ENCODE measurements around the gene HIGD1A.

The HIGD1A gene

GRCh38 chr3:42746455-42747450, 57.5 kb downstream of the HIGD1A start:
- Histone ChIP-seq H3K18ac (ENCODE audit: low read length) (no peak overlapping the region), H3K4me3 (ENCODE audit: low read length) (no peak overlapping the region), H3K9ac (ENCODE audit: low read length) (no peak overlapping the region), H3K79me2 (ENCODE audit: control insufficient read depth, insufficient read depth, low read length) (no peaks in the 10 kb centered on the region), H3K4me1 (ENCODE audit: control insufficient read depth, low read depth, low read length) (no peaks in the 10 kb centered on the region), H3K23ac (ENCODE audit: low read length) (no peak overlapping the region), H3K27ac (ENCODE audit: low read depth, low read length) (no peak overlapping the region), H3K27me3 (ENCODE audit: insufficient read depth, low read length, poor library complexity) (no peaks in the 10 kb centered on the region), H3K79me1 (ENCODE audit: low read length) (no peaks in the 10 kb centered on the region), H4K5ac (ENCODE audit: low read length) (no peak overlapping the region), H2BK120ac (ENCODE audit: low read depth, low read length) (no peak overlapping the region), H3K4ac (ENCODE audit: low read depth, low read length) (no peak overlapping the region), H3K36me3 (ENCODE audit: control insufficient read depth, insufficient read depth, low read length) (no peaks in the 10 kb centered on the region), H4K8ac (ENCODE audit: low read depth, low read length) (no peak overlapping the region), H2BK15ac (replicated peaks; ENCODE audit: low read depth) (no peak overlapping the region), H2BK5ac (ENCODE audit: low read length) (no peak overlapping the region), H3K4me2 (ENCODE audit: low read length) (no peak overlapping the region), H2AK5ac (ENCODE audit: low read length) (no peak overlapping the region), H3K56ac (ENCODE audit: low read length) (no peak overlapping the region)
- DNase-seq: no peak
- WGBS (ENCODE audit: extremely low coverage, insufficient coverage, low lambda C conversion rate): no CpG with 5 or more reads among the region's 11 CpGs

- DNase-seq: peak; percentile 52
- Histone ChIP-seq H3K4me3 (ENCODE audit: low read length) (no peak overlapping the region), H3K4me2 (ENCODE audit: low read length) (no peak overlapping the region), H3K4me1 (ENCODE audit: control insufficient read depth, low read depth, low read length) (no peaks in the 10 kb centered on the region), H2AK5ac (ENCODE audit: low read length) (no peak overlapping the region), H3K79me1 (ENCODE audit: low read length) (no peaks in the 10 kb centered on the region), H3K27ac (ENCODE audit: low read depth, low read length) (no peak overlapping the region), H4K8ac (ENCODE audit: low read depth, low read length) (no peak overlapping the region), H3K79me2 (ENCODE audit: control insufficient read depth, insufficient read depth, low read length) (no peaks in the 10 kb centered on the region), H3K36me3 (ENCODE audit: control insufficient read depth, insufficient read depth, low read length) (no peaks in the 10 kb centered on the region), H3K9ac (ENCODE audit: low read length) (no peak overlapping the region), H3K18ac (ENCODE audit: low read length) (no peak overlapping the region), H3K27me3 (ENCODE audit: insufficient read depth, low read length, poor library complexity) (no peaks in the 10 kb centered on the region), H2BK15ac (replicated peaks; ENCODE audit: low read depth) (no peak overlapping the region), H2BK120ac (ENCODE audit: low read depth, low read length) (no peak overlapping the region), H3K23ac (ENCODE audit: low read length) (no peak overlapping the region), H3K4ac (ENCODE audit: low read depth, low read length) (no peak overlapping the region), H2BK5ac (ENCODE audit: low read length) (no peak overlapping the region), H3K56ac (ENCODE audit: low read length) (no peak overlapping the region), H4K5ac (ENCODE audit: low read length) (no peak overlapping the region)
- WGBS (ENCODE audit: extremely low coverage, insufficient coverage, low lambda C conversion rate): no CpG with 5 or more reads among the region's 8 CpGs
Measured at GRCh38 chr3:42745776-42746454, 58.4 kb downstream of the HIGD1A start.

DNA sequence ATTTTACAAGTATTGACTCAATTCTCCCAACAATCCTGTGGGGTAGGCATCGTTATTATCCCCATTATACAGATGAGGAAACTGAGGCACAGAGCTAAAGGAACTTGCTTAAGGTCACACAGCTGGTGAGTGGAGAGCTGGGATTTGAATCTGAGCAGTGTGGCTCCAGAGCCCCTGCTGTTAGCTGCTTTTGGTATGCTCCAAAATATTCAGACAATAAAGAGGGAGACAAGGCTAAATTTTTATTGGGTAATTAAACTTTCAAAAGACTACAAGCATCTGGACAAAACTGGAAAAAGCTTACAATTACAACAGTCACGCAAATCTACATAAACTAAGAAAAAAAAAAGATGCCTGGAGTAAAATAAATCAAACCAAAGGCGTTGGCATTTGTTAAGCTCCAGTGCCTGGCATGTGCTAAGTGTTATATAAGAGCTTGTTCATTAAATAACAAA, 59.0 kb downstream of the HIGD1A start:
- Histone ChIP-seq H3K9ac (ENCODE audit: low read length) (no peak overlapping the region), H3K27me3 (ENCODE audit: insufficient read depth, low read length, poor library complexity) (no peaks in the 10 kb centered on the region), H2BK120ac (ENCODE audit: low read depth, low read length) (no peak overlapping the region), H3K4me2 (ENCODE audit: low read length) (no peak overlapping the region), H3K27ac (ENCODE audit: low read depth, low read length) (no peak overlapping the region), H3K4ac (ENCODE audit: low read depth, low read length) (no peak overlapping the region), H2AK5ac (ENCODE audit: low read length) (no peak overlapping the region), H3K18ac (ENCODE audit: low read length) (no peak overlapping the region), H3K23ac (ENCODE audit: low read length) (no peak overlapping the region), H3K56ac (ENCODE audit: low read length) (no peak overlapping the region), H2BK15ac (replicated peaks; ENCODE audit: low read depth) (no peak overlapping the region), H4K5ac (ENCODE audit: low read length) (no peak overlapping the region), H3K79me1 (ENCODE audit: low read length) (no peaks in the 10 kb centered on the region), H3K4me1 (ENCODE audit: control insufficient read depth, low read depth, low read length) (no peaks in the 10 kb centered on the region), H2BK5ac (ENCODE audit: low read length) (no peak overlapping the region), H3K36me3 (ENCODE audit: control insufficient read depth, insufficient read depth, low read length) (no peaks in the 10 kb centered on the region), H3K4me3 (ENCODE audit: low read length) (no peak overlapping the region), H4K8ac (ENCODE audit: low read depth, low read length) (no peak overlapping the region), H3K79me2 (ENCODE audit: control insufficient read depth, insufficient read depth, low read length) (no peaks in the 10 kb centered on the region)
- DNase-seq: no peak
- WGBS (ENCODE audit: extremely low coverage, insufficient coverage, low lambda C conversion rate): no CpG with 5 or more reads among the region's 3 CpGs

GRCh38 chr3:42743204-42743995, 60.9 kb downstream of the HIGD1A start:
- no peak overlapping the region for H2BK120ac ChIP-seq (ENCODE audit: low read depth, low read length)

GRCh38 chr3:42742688-42743087, 61.6 kb downstream of the HIGD1A start:
- H3K27ac ChIP-seq (ENCODE audit: low read depth, low read length): no peak overlapping the region
- no peak overlapping the region for H2BK5ac ChIP-seq (ENCODE audit: low read length)
- no peak overlapping the region for H3K4me3 ChIP-seq (ENCODE audit: low read length)
- no peak overlapping the region for H3K4me2 ChIP-seq (ENCODE audit: low read length)
- no peaks in the 10 kb centered on the region for H3K36me3 ChIP-seq (ENCODE audit: control insufficient read depth, insufficient read depth, low read length)
- no peak overlapping the region for H2BK120ac ChIP-seq (ENCODE audit: low read depth, low read length)
- H3K23ac ChIP-seq (ENCODE audit: low read length): no peak overlapping the region
- H4K5ac ChIP-seq (ENCODE audit: low read length): no peak overlapping the region
- no peaks in the 10 kb centered on the region for H3K79me2 ChIP-seq (ENCODE audit: control insufficient read depth, insufficient read depth, low read length)
- H3K79me1 ChIP-seq (ENCODE audit: low read length): no peaks in the 10 kb centered on the region
- no peaks in the 10 kb centered on the region for H3K27me3 ChIP-seq (ENCODE audit: insufficient read depth, low read length, poor library complexity)
- H3K9ac ChIP-seq (ENCODE audit: low read length): no peak overlapping the region
- H3K18ac ChIP-seq (ENCODE audit: low read length): no peak overlapping the region
- no peak overlapping the region for H2AK5ac ChIP-seq (ENCODE audit: low read length)
- no CpG with 5 or more reads among the region's 9 CpGs for WGBS (ENCODE audit: extremely low coverage, insufficient coverage, low lambda C conversion rate)
- no peak overlapping the region for H2BK15ac ChIP-seq (replicated peaks; ENCODE audit: low read depth)
- DNase-seq: no peak
- H4K8ac ChIP-seq (ENCODE audit: low read depth, low read length): no peak overlapping the region
- H3K56ac ChIP-seq (ENCODE audit: low read length): no peak overlapping the region
- no peak overlapping the region for H3K4ac ChIP-seq (ENCODE audit: low read depth, low read length)
- H3K4me1 ChIP-seq (ENCODE audit: control insufficient read depth, low read depth, low read length): no peaks in the 10 kb centered on the region

More at GRCh38 chr3:42743204-42743995, 60.9 kb downstream of the HIGD1A start:
- Histone ChIP-seq H3K79me2 (ENCODE audit: control insufficient read depth, insufficient read depth, low read length) (no peaks in the 10 kb centered on the region), H3K9ac (ENCODE audit: low read length) (no peak overlapping the region), H2BK5ac (ENCODE audit: low read length) (no peak overlapping the region), H2AK5ac (ENCODE audit: low read length) (no peak overlapping the region), H3K36me3 (ENCODE audit: control insufficient read depth, insufficient read depth, low read length) (no peaks in the 10 kb centered on the region), H3K56ac (ENCODE audit: low read length) (no peak overlapping the region), H3K4me1 (ENCODE audit: control insufficient read depth, low read depth, low read length) (no peaks in the 10 kb centered on the region), H3K4me2 (ENCODE audit: low read length) (no peak overlapping the region), H3K27ac (ENCODE audit: low read depth, low read length) (no peak overlapping the region), H3K23ac (ENCODE audit: low read length) (no peak overlapping the region), H3K18ac (ENCODE audit: low read length) (no peak overlapping the region), H3K27me3 (ENCODE audit: insufficient read depth, low read length, poor library complexity) (no peaks in the 10 kb centered on the region), H3K4me3 (ENCODE audit: low read length) (no peak overlapping the region), H4K5ac (ENCODE audit: low read length) (no peak overlapping the region), H2BK15ac (replicated peaks; ENCODE audit: low read depth) (no peak overlapping the region), H3K4ac (ENCODE audit: low read depth, low read length) (no peak overlapping the region), H3K79me1 (ENCODE audit: low read length) (no peaks in the 10 kb centered on the region), H4K8ac (ENCODE audit: low read depth, low read length) (no peak overlapping the region)
- no CpG with 5 or more reads among the region's 7 CpGs for WGBS (ENCODE audit: extremely low coverage, insufficient coverage, low lambda C conversion rate)
- DNase-seq: no peak
